ENCODE results near the gene EPB41L1. TPM values are rescaled to one million over a fixed set of nuclear protein-coding genes. Genes with fewer than 3 reads are reported as not detected.

EPB41L1 gene
- total RNA-seq, 1 experiment from 2014 or later, result 8.6 TPM

GRCh38 chr20:36277546-36277945 is 123.0 kb downstream of the EPB41L1 start:
- DNase-seq (ENCODE audit: low read depth, low spot score), result no peak
- TF ChIP-seq CTCF (IDR thresholded peaks at IDR 0.05), result no peak
- no peak for TF ChIP-seq TCF7L2 (IDR thresholded peaks at IDR 0.05; ENCODE audit: low read depth, low read length)
- Histone ChIP-seq H3K9me3 (ENCODE audit: control insufficient read depth, insufficient read depth, low read depth, low read length) (no peaks in the 10 kb centered on the region), H3K36me3 (ENCODE audit: control insufficient read depth, insufficient read depth, low read length) (no peaks in the 10 kb centered on the region), H3K4me1 (ENCODE audit: control insufficient read depth, insufficient read depth, low read length) (no peaks in the 10 kb centered on the region), H3K4me3 (ENCODE audit: low read depth in 2 of 2, low read length in 2 of 2) (no peak overlapping the region), H3K27me3 (ENCODE audit: control insufficient read depth, insufficient read depth, low read length) (peaks cover 3% of the 10 kb centered on the region; the same call in 1 of the 2 replicates), H3K27ac (ENCODE audit: low read length) (no peak overlapping the region)
- POLR2A ChIA-PET, result no interaction called here
- in situ Hi-C loops (cut with HindIII; ENCODE audit: low pct_unique_long_range_greater_than_20kb, low sequenced_read_pairs), result no loop called here
- no TSS peak for BruUV-seq (replicated peaks)
- intact Hi-C loops (cut with micrococcal nuclease; ENCODE audit: unreplicated experiment), result no loop called here
- no peak for ATAC-seq
- CTCF ChIA-PET, result no interaction called here

- CTCF ChIA-PET, result no interaction called here
- no peak overlapping the region for H3K27ac ChIP-seq (ENCODE audit: low read length)
- TF ChIP-seq CTCF (IDR thresholded peaks at IDR 0.05) (no peak), REST (IDR thresholded peaks at IDR 0.05; ENCODE audit: insufficient read depth in 1 of 2, low read depth in 2 of 2, low read length in 1 of 2) (no peak), POLR2AphosphoS5 (IDR thresholded peaks at IDR 0.05; ENCODE audit: low read depth, low read length) (no peak), SIN3A (IDR thresholded peaks at IDR 0.05; ENCODE audit: borderline replicate concordance, insufficient read depth, low read depth, low read length) (no peak)
- DNase-seq (ENCODE audit: low read depth, low spot score), result no peak
- BruUV-seq (replicated peaks), result no TSS peak
- H3K4me3 ChIP-seq (ENCODE audit: low read depth in 2 of 2, low read length in 2 of 2), result no peak overlapping the region
- intact Hi-C loops (cut with micrococcal nuclease; ENCODE audit: unreplicated experiment) (no loop called here), in situ Hi-C loops (cut with HindIII; ENCODE audit: low pct_unique_long_range_greater_than_20kb, low sequenced_read_pairs) (no loop called here)
- H3K9me3 ChIP-seq (ENCODE audit: control insufficient read depth, insufficient read depth, low read depth, low read length), result no peaks in the 10 kb centered on the region
- peaks cover 3% of the 10 kb centered on the region; the same call in 1 of the 2 replicates for H3K27me3 ChIP-seq (ENCODE audit: control insufficient read depth, insufficient read depth, low read length)
- H3K36me3 ChIP-seq (ENCODE audit: control insufficient read depth, insufficient read depth, low read length), result no peaks in the 10 kb centered on the region
- no peak for ATAC-seq
- POLR2A ChIA-PET, result no interaction called here
- H3K4me1 ChIP-seq (ENCODE audit: control insufficient read depth, insufficient read depth, low read length), result no peaks in the 10 kb centered on the region
Observed at GRCh38 chr20:36279362-36279761, 124.8 kb downstream of the EPB41L1 start.

- ChIA-PET CTCF (no interaction called here), POLR2A (no interaction called here)
- intact Hi-C loops (cut with micrococcal nuclease; ENCODE audit: unreplicated experiment) (no loop called here), in situ Hi-C loops (cut with HindIII; ENCODE audit: low pct_unique_long_range_greater_than_20kb, low sequenced_read_pairs) (no loop called here)
- no peak for ATAC-seq
- no peaks in the 10 kb centered on the region for H3K4me1 ChIP-seq (ENCODE audit: control insufficient read depth, insufficient read depth, low read length)
- no peak for DNase-seq (ENCODE audit: low read depth, low spot score)
- no peaks in the 10 kb centered on the region for H3K36me3 ChIP-seq (ENCODE audit: control insufficient read depth, insufficient read depth, low read length)
- BruUV-seq (replicated peaks), result no TSS peak
- no peak overlapping the region for H3K4me3 ChIP-seq (ENCODE audit: low read depth in 2 of 2, low read length in 2 of 2)
- peaks cover 3% of the 10 kb centered on the region; the same call in 1 of the 2 replicates for H3K27me3 ChIP-seq (ENCODE audit: control insufficient read depth, insufficient read depth, low read length)
- TF ChIP-seq SIN3A (IDR thresholded peaks at IDR 0.05; ENCODE audit: borderline replicate concordance, insufficient read depth, low read depth, low read length) (no peak), REST (IDR thresholded peaks at IDR 0.05; ENCODE audit: insufficient read depth in 1 of 2, low read depth in 2 of 2, low read length in 1 of 2) (no peak), POLR2AphosphoS5 (IDR thresholded peaks at IDR 0.05; ENCODE audit: low read depth, low read length) (no peak), TCF7L2 (IDR thresholded peaks at IDR 0.05; ENCODE audit: low read depth, low read length) (no peak), CTCF (IDR thresholded peaks at IDR 0.05) (no peak)
- no peaks in the 10 kb centered on the region for H3K9me3 ChIP-seq (ENCODE audit: control insufficient read depth, insufficient read depth, low read depth, low read length)
- H3K27ac ChIP-seq (ENCODE audit: low read length), result no peak overlapping the region
Observed at GRCh38 chr20:36279776-36280175, 125.2 kb downstream of the EPB41L1 start.

All from Panc1 (cell line).